HG02981 (cell line): ENCODE measurements around the gene MAB21L3.

ENCODE experiments used
- ATAC-seq: cut with Tn5 transposase; IDR thresholded peaks from one replicate; pipeline ENCODE4 v1.9.1; 2021; ENCODE audit warnings: mild to moderate bottlenecking, moderate library complexity; ENCODE audit not compliant: unreplicated experiment

MAB21L3 gene

DNA sequence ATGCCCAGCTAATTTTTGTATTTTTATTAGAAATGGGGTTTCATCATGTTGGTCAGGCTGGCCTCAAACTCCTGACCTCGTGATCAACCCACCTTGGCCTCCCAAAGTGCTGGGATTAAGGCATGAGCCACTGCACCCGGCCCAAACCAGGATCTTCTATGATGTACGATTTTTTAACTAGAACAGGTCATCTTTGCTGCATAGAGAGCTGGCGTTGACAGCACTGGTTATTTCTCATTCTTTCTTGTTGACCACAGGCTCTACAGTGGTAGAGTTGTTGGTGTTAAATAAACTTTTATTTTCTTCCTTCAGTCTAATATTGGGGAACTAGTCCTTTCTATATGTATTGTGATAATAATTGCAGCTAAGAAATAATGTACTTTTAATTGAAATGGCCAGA, 3.8 kb upstream of the MAB21L3 start:
- no peak for ATAC-seq

GRCh38 chr1:116111524-116112021, 374 bp downstream of the MAB21L3 start:
- no peak for ATAC-seq

DNA sequence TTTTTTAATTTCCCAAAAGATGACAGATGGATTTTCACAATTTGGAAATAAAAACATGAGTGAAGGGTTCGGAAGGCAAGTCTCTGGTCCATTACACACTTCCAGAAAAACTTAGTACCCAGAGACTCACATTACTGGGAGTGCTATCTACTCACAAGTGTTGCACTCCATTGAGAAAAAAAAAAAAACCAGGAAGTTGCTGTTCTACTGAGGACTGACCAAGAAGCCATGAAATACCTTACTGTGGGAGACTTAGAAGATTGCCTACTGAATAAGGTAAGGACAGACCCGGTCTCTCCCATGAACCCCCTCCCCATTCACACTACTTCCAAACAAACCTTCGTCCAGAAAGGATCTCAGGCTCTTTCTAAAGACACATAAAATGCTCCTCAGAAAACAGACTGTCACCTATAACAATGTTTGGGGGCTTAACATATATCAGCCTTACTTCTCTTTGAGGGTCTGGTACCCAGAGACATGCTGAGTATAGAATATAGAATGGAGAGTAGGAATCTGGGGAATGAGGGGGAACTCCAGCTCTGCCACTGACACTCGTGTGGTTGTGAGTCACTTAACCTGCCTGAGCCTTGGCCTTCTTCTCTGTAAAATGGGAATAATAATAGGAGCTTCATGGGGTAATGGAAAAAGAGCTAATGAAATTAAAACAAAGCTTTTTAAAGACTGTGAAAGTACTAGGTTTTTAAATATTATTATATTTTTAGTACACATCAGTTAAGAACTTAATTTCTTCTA, 1.4 kb downstream of the MAB21L3 start:
- ATAC-seq, result no peak

GRCh38 chr1:116113615-116114014, 2.4 kb downstream of the MAB21L3 start:
- ATAC-seq, result no peak

DNA sequence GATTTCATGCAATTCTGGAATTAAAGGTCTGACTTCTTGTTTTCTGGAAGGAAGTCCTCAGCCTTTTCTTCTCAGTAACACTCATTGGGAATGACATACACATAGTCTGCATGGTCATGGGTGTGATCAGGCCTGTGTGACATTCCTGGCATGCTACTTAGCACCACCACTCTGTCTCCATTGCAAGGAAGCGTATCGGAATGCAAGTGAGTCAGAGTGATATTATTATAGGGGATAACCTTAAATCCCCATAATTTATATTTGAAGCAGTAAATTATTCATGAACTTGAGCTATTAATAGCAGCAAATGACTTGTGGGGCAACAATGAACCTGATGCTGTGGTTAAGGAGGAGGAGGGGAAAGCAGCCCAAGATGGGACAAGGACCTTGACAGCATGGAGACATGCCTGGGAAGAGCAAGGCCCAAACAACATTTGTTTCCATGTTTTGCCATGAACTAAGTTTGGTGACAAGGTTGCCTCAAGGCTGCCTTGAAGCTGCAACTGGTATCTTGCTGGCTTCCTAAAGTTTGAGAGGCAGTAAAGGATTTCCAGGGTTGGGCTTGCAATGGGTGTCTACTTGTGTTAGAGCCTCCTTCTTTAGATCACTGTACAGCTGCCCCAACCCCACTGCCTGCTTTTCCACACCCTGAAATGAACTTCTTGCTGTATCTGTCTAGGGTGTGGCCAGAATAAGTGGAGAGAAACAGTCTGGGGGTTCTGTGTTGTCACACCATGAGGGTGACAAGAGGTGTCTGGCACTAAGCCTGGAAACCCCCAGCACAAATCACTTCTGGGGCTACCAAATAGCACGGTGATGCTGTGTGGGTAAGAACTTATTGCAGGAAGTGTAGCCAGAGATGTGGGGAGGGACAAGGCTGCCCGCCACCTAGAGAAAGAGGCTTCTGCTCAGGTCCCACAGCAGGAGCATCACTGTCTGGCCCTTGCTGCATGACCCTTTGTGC, 4.6 kb downstream of the MAB21L3 start:
- no peak for ATAC-seq

DNA sequence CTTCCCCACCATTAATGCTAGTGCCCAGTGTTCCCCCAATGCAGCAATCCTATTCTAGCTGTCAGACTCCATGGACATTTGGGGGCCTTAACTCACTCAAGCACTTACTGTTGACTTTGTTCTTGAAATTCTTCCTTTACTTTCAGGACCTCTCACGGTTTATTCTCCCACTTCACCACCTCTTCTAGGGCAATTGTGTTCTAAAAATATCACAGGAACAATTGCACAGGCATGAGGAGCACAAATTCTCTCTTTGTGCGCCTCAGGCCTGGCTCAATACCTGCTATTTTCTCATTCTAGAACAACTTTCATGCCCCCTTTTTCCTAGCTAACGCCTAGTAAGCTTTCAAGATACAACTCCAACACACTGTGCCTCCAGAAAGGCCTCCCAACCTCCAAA, 7.3 kb downstream of the MAB21L3 start:
- no peak for ATAC-seq

DNA sequence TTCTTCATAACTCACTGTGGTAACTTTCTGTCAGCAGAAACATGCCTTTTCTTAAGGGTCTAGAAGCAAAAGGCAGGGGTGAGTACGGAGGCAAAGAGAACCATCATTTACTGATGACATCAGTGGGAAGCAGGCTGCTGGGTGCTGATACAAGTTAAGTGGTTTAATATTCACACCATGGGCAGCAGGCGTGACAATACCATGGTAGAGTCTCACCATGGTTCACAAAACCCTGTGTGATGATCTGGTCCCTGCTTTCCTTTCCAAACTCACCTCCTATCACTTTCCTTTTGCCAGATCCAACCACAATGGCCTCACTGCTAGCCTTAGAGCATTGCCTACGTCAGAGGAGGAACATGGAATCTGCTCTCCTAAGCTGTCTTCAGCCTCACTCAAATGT, 8.7 kb downstream of the MAB21L3 start:
- ATAC-seq, result no peak

- no peak for ATAC-seq
Measured at GRCh38 chr1:116122955-116123757, 12.0 kb downstream of the MAB21L3 start.

DNA sequence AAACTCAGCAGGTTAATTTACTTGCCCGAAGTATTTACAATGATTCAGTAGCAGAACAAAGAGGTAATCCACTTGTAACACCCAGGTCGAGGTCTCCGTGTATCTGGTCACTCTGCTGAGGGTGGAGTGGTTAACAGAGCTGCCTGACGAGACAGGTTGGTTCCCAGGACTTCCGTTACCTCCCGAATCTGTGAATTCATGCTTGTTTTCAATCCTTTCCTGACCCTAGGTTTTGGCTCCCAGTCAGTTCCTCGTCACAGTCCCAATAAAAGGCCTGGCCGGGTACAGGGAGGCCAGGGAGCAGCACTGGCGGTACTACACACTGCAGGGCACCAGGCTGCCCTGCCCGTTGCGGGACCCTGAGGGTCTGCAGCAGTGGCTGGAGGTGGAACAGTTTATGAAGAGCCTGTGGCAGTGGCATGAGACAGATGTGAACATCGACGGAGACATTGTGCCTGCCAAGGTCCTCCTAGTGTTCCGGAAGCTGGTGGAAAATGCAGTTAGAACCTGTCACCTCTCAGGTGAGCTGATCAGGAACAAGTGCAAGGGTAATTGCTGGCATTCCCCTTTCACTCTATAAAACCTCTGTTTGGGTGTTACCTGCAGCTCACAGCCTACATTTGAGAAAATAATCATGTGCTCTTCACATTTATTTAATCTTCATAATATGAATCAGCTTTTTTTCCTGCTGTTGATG, 12.8 kb downstream of the MAB21L3 start:
- ATAC-seq, result no peak

GRCh38 chr1:116125758-116126157, 14.6 kb downstream of the MAB21L3 start:
- no peak for ATAC-seq

GRCh38 chr1:116126281-116126680, 15.1 kb downstream of the MAB21L3 start:
- ATAC-seq, result no peak

GRCh38 chr1:116127123-116127847, 16.1 kb downstream of the MAB21L3 start:
- no peak for ATAC-seq

DNA sequence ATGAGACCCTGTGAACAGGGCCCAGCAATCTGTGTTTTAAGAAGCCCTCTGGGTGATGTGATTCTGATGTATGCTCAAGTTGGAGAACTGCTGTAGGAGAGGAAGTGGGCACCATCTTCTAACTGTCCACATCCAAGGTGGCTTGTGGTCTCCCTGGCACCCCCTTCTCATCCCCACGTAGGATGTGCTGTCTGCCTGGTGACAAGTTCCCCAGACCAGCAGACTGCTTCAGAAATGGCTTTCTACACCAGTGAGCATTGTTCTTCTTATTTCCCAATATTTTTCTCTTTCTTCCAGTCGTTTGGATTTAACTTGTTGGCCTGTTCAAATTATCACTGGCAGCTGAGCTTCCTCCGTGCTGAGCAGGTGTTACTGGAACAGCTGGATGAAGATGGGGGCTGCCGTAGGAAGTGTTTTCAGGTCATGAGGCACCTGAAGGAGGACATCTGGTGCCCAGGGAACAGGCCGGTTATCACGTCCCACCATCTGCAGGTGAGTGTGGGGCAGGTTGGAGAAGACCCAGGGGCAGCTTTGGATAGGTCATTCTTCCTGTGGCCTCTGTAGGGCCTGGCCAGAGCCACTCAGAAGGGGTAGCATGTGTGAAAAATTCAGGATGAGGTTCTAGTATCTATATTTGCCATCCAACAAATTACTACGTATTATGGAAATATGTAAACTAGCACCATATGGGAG, 16.8 kb downstream of the MAB21L3 start:
- no peak for ATAC-seq

DNA sequence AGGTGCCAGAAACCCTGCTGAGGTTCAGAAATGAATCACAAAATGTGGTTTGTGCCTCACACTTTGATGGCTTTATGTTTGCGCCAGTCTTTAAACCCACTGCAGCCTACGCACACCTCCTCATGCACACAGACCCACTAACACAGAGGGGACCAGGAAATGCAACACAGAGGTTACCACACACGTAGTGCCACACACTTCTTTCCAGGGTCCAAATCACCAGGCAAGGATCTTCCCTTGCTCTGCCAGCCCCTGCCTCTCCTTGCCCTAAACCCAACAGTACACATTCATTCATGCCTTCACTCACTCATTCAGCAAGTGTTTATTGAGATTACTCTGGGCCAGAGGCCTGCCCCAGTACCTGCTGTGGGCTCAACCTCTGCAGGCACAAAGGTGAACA, 17.5 kb downstream of the MAB21L3 start:
- ATAC-seq, result no peak

- no peak for ATAC-seq
Measured at GRCh38 chr1:116129537-116129936, 18.3 kb downstream of the MAB21L3 start.

DNA sequence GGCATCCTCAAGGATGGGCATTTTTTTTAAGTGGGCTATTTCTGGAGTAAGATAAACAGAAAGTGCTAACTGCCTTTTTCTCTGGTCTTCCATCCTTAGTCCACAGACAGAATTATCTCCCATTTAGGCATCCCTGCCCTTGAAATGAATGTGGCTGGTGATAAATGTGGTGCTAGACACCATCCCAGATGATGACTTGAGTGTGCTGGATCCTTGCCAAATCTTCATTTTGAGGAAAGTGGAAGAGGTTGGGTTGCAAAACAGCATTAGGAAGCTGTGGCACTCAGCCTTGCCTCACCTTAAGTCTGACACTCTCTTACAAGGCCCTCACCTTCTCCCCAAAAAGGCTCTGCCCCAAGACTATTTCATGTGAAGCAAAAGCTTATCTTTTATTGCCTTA, 19.2 kb downstream of the MAB21L3 start:
- no peak for ATAC-seq

GRCh38 chr1:116131170-116131569, 20.0 kb downstream of the MAB21L3 start:
- ATAC-seq, result no peak

- no peak for ATAC-seq
Measured at GRCh38 chr1:116131866-116132605, 20.8 kb downstream of the MAB21L3 start.
